ENCODE data around the gene AVPR2. TPM values are rescaled to one million over a fixed set of nuclear protein-coding genes. Genes with fewer than 3 reads are reported as not detected.

Gene AVPR2
- total RNA-seq, 2 donors from 2014 or later: not detected

GRCh38 chrX:153917869-153918268 lies 13.4 kb downstream of the AVPR2 start:
- no peak for DNase-seq

GRCh38 chrX:153919281-153919680 lies 14.8 kb downstream of the AVPR2 start:
- peaks cover 4% of the 10 kb centered on the region for H3K4me1 Mint-ChIP-seq
- no peaks in the 10 kb centered on the region for H3K27me3 Mint-ChIP-seq (ENCODE audit: insufficient read depth)
- H3K36me3 Mint-ChIP-seq (ENCODE audit: low read depth): peaks cover 37% of the 10 kb centered on the region
- H3K27ac Mint-ChIP-seq: no peak overlapping the region
- no peaks in the 10 kb centered on the region for H3K27me3 ChIP-seq (ENCODE audit: control insufficient read depth, insufficient read depth, low read length, poor library complexity, severe bottlenecking)
- no peak overlapping the region for H3K9ac ChIP-seq (ENCODE audit: extremely low read depth, low read length, poor library complexity, severe bottlenecking)
- TF ChIP-seq CTCF (conservative IDR thresholded peaks at IDR 0.05): no peak
- H3K4me3 Mint-ChIP-seq: no peak overlapping the region
- H3K9me3 ChIP-seq (ENCODE audit: control insufficient read depth, low read length): no peaks in the 10 kb centered on the region
- no peak overlapping the region for H3K27ac ChIP-seq (ENCODE audit: low read depth, low read length)
- no peak overlapping the region for H3K4me3 ChIP-seq (ENCODE audit: low read length)
- no peaks in the 10 kb centered on the region for H3K36me3 ChIP-seq (ENCODE audit: control insufficient read depth, insufficient read depth, low read length)
- 90 to 98% methylated on average over 4 to 13 of the region's 13 CpGs for WGBS, 2 experiments (ENCODE audit: insufficient coverage in 1 of 2, insufficient read length in 1 of 2)
- no peak for DNase-seq
- H3K9me3 Mint-ChIP-seq: peaks cover 73% of the 10 kb centered on the region
- no peaks in the 10 kb centered on the region for H3K4me1 ChIP-seq (ENCODE audit: control insufficient read depth, insufficient read depth, low read length)

More at GRCh38 chrX:153917869-153918268, 13.4 kb downstream of the AVPR2 start:
- Histone ChIP-seq H3K9ac (ENCODE audit: extremely low read depth, low read length, poor library complexity, severe bottlenecking) (no peak overlapping the region), H3K36me3 (ENCODE audit: control insufficient read depth, insufficient read depth, low read length) (no peaks in the 10 kb centered on the region), H3K9me3 (ENCODE audit: control insufficient read depth, low read length) (no peaks in the 10 kb centered on the region), H3K4me1 (ENCODE audit: control insufficient read depth, insufficient read depth, low read length) (no peaks in the 10 kb centered on the region), H3K27me3 (ENCODE audit: control insufficient read depth, insufficient read depth, low read length, poor library complexity, severe bottlenecking) (no peaks in the 10 kb centered on the region), H3K27ac (ENCODE audit: low read depth, low read length) (no peak overlapping the region), H3K4me3 (ENCODE audit: low read length) (no peak overlapping the region)
- H3K4me3 Mint-ChIP-seq: no peak overlapping the region
- 90 to 93% methylated on average over 2 to 6 of the region's 6 CpGs for WGBS, 2 experiments (ENCODE audit: insufficient coverage in 1 of 2, insufficient read length in 1 of 2)
- peaks cover 40% of the 10 kb centered on the region for H3K36me3 Mint-ChIP-seq (ENCODE audit: low read depth)
- H3K27me3 Mint-ChIP-seq (ENCODE audit: insufficient read depth): no peaks in the 10 kb centered on the region
- H3K27ac Mint-ChIP-seq: no peak overlapping the region
- no peak for TF ChIP-seq CTCF (conservative IDR thresholded peaks at IDR 0.05)
- peaks cover 67% of the 10 kb centered on the region for H3K9me3 Mint-ChIP-seq
- peaks cover 4% of the 10 kb centered on the region for H3K4me1 Mint-ChIP-seq

- Histone ChIP-seq H3K4me1 (ENCODE audit: control insufficient read depth, insufficient read depth, low read length) (no peaks in the 10 kb centered on the region), H3K27me3 (ENCODE audit: control insufficient read depth, insufficient read depth, low read length, poor library complexity, severe bottlenecking) (no peaks in the 10 kb centered on the region), H3K27ac (ENCODE audit: low read depth, low read length) (no peak overlapping the region), H3K9me3 (ENCODE audit: control insufficient read depth, low read length) (no peaks in the 10 kb centered on the region), H3K4me3 (ENCODE audit: low read length) (no peak overlapping the region), H3K36me3 (ENCODE audit: control insufficient read depth, insufficient read depth, low read length) (no peaks in the 10 kb centered on the region), H3K9ac (ENCODE audit: extremely low read depth, low read length, poor library complexity, severe bottlenecking) (no peak overlapping the region)
- H3K4me3 Mint-ChIP-seq: no peak overlapping the region
- DNase-seq: peak; percentile 22
- H3K36me3 Mint-ChIP-seq (ENCODE audit: low read depth): peaks cover 32% of the 10 kb centered on the region
- no peak for TF ChIP-seq CTCF (conservative IDR thresholded peaks at IDR 0.05)
- H3K27me3 Mint-ChIP-seq (ENCODE audit: insufficient read depth): no peaks in the 10 kb centered on the region
- H3K4me1 Mint-ChIP-seq: peaks cover 4% of the 10 kb centered on the region
- H3K9me3 Mint-ChIP-seq: peaks cover 77% of the 10 kb centered on the region
- 98% methylated on average over 13 of the region's 14 CpGs; no CpG with 5 or more reads in 1 of the 2 experiments for WGBS, 2 experiments (ENCODE audit: insufficient coverage in 1 of 2, insufficient read length in 1 of 2)
- H3K27ac Mint-ChIP-seq: no peak overlapping the region
Measured at GRCh38 chrX:153920546-153920945, 16.1 kb downstream of the AVPR2 start.

Measured in endodermal cell (in vitro differentiated cells).